Loucy (cell line): Measurements from ENCODE around the gene ANKZF1.

Experiments used
- H2AFZ ChIP-seq: fragments of 200-600 bp; sonication (generic); 2 replicates; pipeline ENCODE4 v1.6.0; 2016; ENCODE audit warnings: antibody characterized with exemption, mild to moderate bottlenecking, low read length, moderate library complexity
- H3F3A ChIP-seq: fragments of 200-600 bp; 2 replicates; pipeline ENCODE4 v1.6.0; 2016; ENCODE audit warnings: antibody characterized with exemption, low read depth, mild to moderate bottlenecking
- H3K27me3 ChIP-seq: fragments of 200-600 bp; sonication (generic); 2 replicates; pipeline ENCODE4 v1.6.1; 2014; ENCODE audit warnings: low read length, mild to moderate bottlenecking; ENCODE audit not compliant: insufficient read depth, poor library complexity, severe bottlenecking
- H3K36me3 ChIP-seq: fragments of 200-600 bp; sonication (generic); 2 replicates; pipeline ENCODE4 v1.6.1; 2016; ENCODE audit warnings: low read length; ENCODE audit not compliant: insufficient read depth
- H3K4me1 ChIP-seq: fragments of 200-600 bp; sonication (generic); 2 replicates; pipeline ENCODE4 v1.5.1; 2014; ENCODE audit warnings: low read length, mild to moderate bottlenecking; ENCODE audit not compliant: insufficient read depth, poor library complexity, severe bottlenecking
- H3K4me2 ChIP-seq: fragments of 200-600 bp; sonication (generic); 2 replicates; pipeline ENCODE4 v1.6.0; 2014; ENCODE audit warnings: antibody characterized with exemption, low read length, low read depth, mild to moderate bottlenecking; ENCODE audit not compliant: poor library complexity, severe bottlenecking
- H3K4me3 ChIP-seq: fragments of 200-600 bp; sonication (generic); 2 replicates; pipeline ENCODE4 v1.5.1; 2014; ENCODE audit warnings: low read length, mild to moderate bottlenecking, mixed read lengths; ENCODE audit not compliant: poor library complexity, severe bottlenecking
- H3K79me2 ChIP-seq: fragments of 200-600 bp; sonication (generic); 2 replicates; pipeline ENCODE4 v1.6.1; 2014; ENCODE audit warnings: low read length; ENCODE audit not compliant: insufficient read depth
- H3K9ac ChIP-seq: fragments of 200-600 bp; sonication (generic); 2 replicates; pipeline ENCODE4 v1.6.0; 2014; ENCODE audit warnings: mild to moderate bottlenecking, low read depth, low read length, moderate library complexity; ENCODE audit not compliant: poor library complexity, severe bottlenecking
- H3K9me2 ChIP-seq: fragments of 200-600 bp; sonication (generic); replicated peaks from 2 replicates; pipeline ENCODE4 v1.6.1; 2016; ENCODE audit warnings: low read depth, low read length, mixed read lengths
- H3K9me3 ChIP-seq: fragments of 200-600 bp; sonication (generic); 2 replicates; pipeline ENCODE4 v1.6.1; 2014; ENCODE audit warnings: mild to moderate bottlenecking, antibody characterized with exemption, low read length, low read depth; ENCODE audit not compliant: insufficient read depth
- H4K20me1 ChIP-seq: fragments of 200-600 bp; sonication (generic); 2 replicates; pipeline ENCODE4 v1.6.0; 2014; ENCODE audit warnings: antibody characterized with exemption, low read length, mild to moderate bottlenecking; ENCODE audit not compliant: insufficient read depth, poor library complexity, severe bottlenecking
- CTCF ChIP-seq: fragments of 200-600 bp; sonication (generic); conservative IDR thresholded peaks from 2 replicates; pipeline ENCODE4 v1.5.1; 2014; ENCODE audit warnings: mild to moderate bottlenecking, antibody characterized with exemption, low read length
- EZH2phosphoT487 ChIP-seq: fragments of 200-600 bp; IDR thresholded peaks from 2 replicates; pipeline ENCODE4 v1.6.1; 2018; ENCODE audit warnings: antibody characterized with exemption, mild to moderate bottlenecking, moderate library complexity, borderline replicate concordance

ANKZF1 gene

GRCh38 chr2:219215871-219216534, 13.6 kb upstream of the ANKZF1 start:
- Histone ChIP-seq H3K9me3 (no peaks in the 10 kb centered on the region), H3K36me3 (peaks cover 9% of the 10 kb centered on the region; the same call in 1 of the 2 replicates), H3K79me2 (no peaks in the 10 kb centered on the region), H4K20me1 (no peaks in the 10 kb centered on the region), H2AFZ (no peak overlapping the region), H3K4me2 (no peak overlapping the region), H3K27me3 (no peaks in the 10 kb centered on the region), H3K9ac (no peak overlapping the region), H3F3A (no peaks in the 10 kb centered on the region), H3K4me1 (peaks cover 10% of the 10 kb centered on the region), H3K9me2 (no peaks in the 10 kb centered on the region), H3K4me3 (no peak overlapping the region)
- TF ChIP-seq EZH2phosphoT487 (no peak), CTCF (no peak)

GRCh38 chr2:219216535-219216915, 13.1 kb upstream of the ANKZF1 start:
- no peaks in the 10 kb centered on the region for H3F3A ChIP-seq
- no peak overlapping the region for H3K4me2 ChIP-seq
- H3K4me1 ChIP-seq, result peaks cover 10% of the 10 kb centered on the region
- no peak overlapping the region for H2AFZ ChIP-seq
- H3K9me2 ChIP-seq, result no peaks in the 10 kb centered on the region
- no peak for TF ChIP-seq CTCF
- no peak for TF ChIP-seq EZH2phosphoT487
- no peaks in the 10 kb centered on the region for H3K27me3 ChIP-seq
- H3K79me2 ChIP-seq, result no peaks in the 10 kb centered on the region
- H3K9ac ChIP-seq, result no peak overlapping the region
- no peaks in the 10 kb centered on the region for H4K20me1 ChIP-seq
- no peaks in the 10 kb centered on the region for H3K9me3 ChIP-seq
- H3K36me3 ChIP-seq, result peaks cover 14% of the 10 kb centered on the region; the same call in 1 of the 2 replicates
- no peak overlapping the region for H3K4me3 ChIP-seq

GRCh38 chr2:219218217-219218731, 11.3 kb upstream of the ANKZF1 start:
- Histone ChIP-seq H4K20me1 (no peaks in the 10 kb centered on the region), H3K9me2 (no peaks in the 10 kb centered on the region), H3K36me3 (peaks cover 28% of the 10 kb centered on the region; the same call in 1 of the 2 replicates), H3K9ac (no peak overlapping the region), H3K4me2 (peak overlapping the region; percentile 60), H3K9me3 (no peaks in the 10 kb centered on the region), H2AFZ (no peak overlapping the region), H3K27me3 (no peaks in the 10 kb centered on the region), H3K79me2 (no peaks in the 10 kb centered on the region), H3K4me1 (peaks cover 10% of the 10 kb centered on the region), H3F3A (no peaks in the 10 kb centered on the region), H3K4me3 (peak overlapping the region; percentile 33)
- no peak for TF ChIP-seq CTCF
- TF ChIP-seq EZH2phosphoT487, result no peak
